Skeletal muscle tissue (tissue), 4 donors: Measurements from ENCODE around the gene HERC5. TPM values are rescaled to one million over a fixed set of nuclear protein-coding genes. Genes with fewer than 3 reads are reported as not detected.

ENCODE experiments used
- H3K27ac ChIP-seq: one replicate; pipeline ENCODE4 v1.7.0; 2013; ENCODE audit warnings: mild to moderate bottlenecking, low read depth, low read length, inconsistent platforms
- H3K27me3 ChIP-seq, 3 donors: one replicate each; pipeline ENCODE4 v1.7.0; 2013; ENCODE audit warnings: low read length in 3 of 3; ENCODE audit not compliant: control insufficient read depth in 3 of 3, insufficient read depth in 3 of 3
- H3K36me3 ChIP-seq, 3 donors: one replicate each; pipeline ENCODE4 v1.7.0; 2013; ENCODE audit warnings: low read length in 3 of 3; ENCODE audit not compliant: control insufficient read depth in 3 of 3, insufficient read depth in 3 of 3
- H3K4me1 ChIP-seq, 3 donors: one replicate each; pipeline ENCODE4 v1.7.0; 2013; ENCODE audit warnings: low read length in 3 of 3, mild to moderate bottlenecking in 3 of 3; ENCODE audit not compliant: control insufficient read depth in 3 of 3, insufficient read depth in 3 of 3
- H3K4me3 ChIP-seq, 3 donors: one replicate each; pipeline ENCODE4 v1.7.0; 2013; ENCODE audit warnings: low read length in 3 of 3
- H3K9ac ChIP-seq, 3 donors: one replicate each; pipeline ENCODE4 v1.7.0; 2013; ENCODE audit warnings: low read length in 3 of 3, mild to moderate bottlenecking in 3 of 3, moderate library complexity in 2 of 3, low read depth in 1 of 3
- H3K9me3 ChIP-seq, 3 donors: one replicate each; pipeline ENCODE4 v1.7.0; 2013; ENCODE audit warnings: low read length in 3 of 3; ENCODE audit not compliant: control insufficient read depth in 3 of 3
- total RNA-seq: library from RNA; depleted of rRNA; stranded (reverse); fragments of >200 nt; gene quantifications from one replicate; pipeline ENCODE4 v1.2.3, GENCODE V29; 2014
- donor health status: Osteomylitis.

The HERC5 gene
- total RNA-seq, 1 donor from 2014 or later, result 5.7 TPM

GRCh38 chr4:88514557-88515511 lies 57.9 kb downstream of the HERC5 start:
- no peaks in the 10 kb centered on the region for H3K4me1 ChIP-seq
- H3K27me3 ChIP-seq, result no peaks in the 10 kb centered on the region
- H3K4me3 ChIP-seq, result no peak overlapping the region
- H3K27ac ChIP-seq, result no peak overlapping the region
- H3K36me3 ChIP-seq, result peaks cover 0 to 3% (median under 1%) of the 10 kb centered on the region in 3 donors
- no peak overlapping the region for H3K9ac ChIP-seq
- H3K9me3 ChIP-seq, result no peaks in the 10 kb centered on the region

- Histone ChIP-seq H3K27ac (no peak overlapping the region), H3K4me3 (no peak overlapping the region), H3K27me3 (no peaks in the 10 kb centered on the region), H3K36me3 (peaks cover 0 to 14% (median 11%) of the 10 kb centered on the region in 3 donors), H3K9me3 (no peaks in the 10 kb centered on the region), H3K9ac (no peak overlapping the region), H3K4me1 (no peaks in the 10 kb centered on the region)
These were observed 59.8 kb downstream of the HERC5 start for GRCh38 chr4:88516746-88517145.

- no peaks in the 10 kb centered on the region for H3K9me3 ChIP-seq
- no peaks in the 10 kb centered on the region for H3K27me3 ChIP-seq
- no peak overlapping the region for H3K27ac ChIP-seq
- peaks cover 0 to 3% (median 2%) of the 10 kb centered on the region in 3 donors for H3K4me1 ChIP-seq
- no peak overlapping the region for H3K4me3 ChIP-seq
- H3K36me3 ChIP-seq, result peaks cover 0 to 14% (median 11%) of the 10 kb centered on the region in 3 donors
- no peak overlapping the region for H3K9ac ChIP-seq
These were observed 60.9 kb downstream of the HERC5 start for GRCh38 chr4:88517825-88518224.

- H3K27me3 ChIP-seq, result no peaks in the 10 kb centered on the region
These were observed 62.0 kb downstream of the HERC5 start for GRCh38 chr4:88518911-88519310.

GRCh38 chr4:88522702-88523324 lies 65.9 kb downstream of the HERC5 start:
- H3K27ac ChIP-seq, result peak overlapping the region; percentile 92
- H3K4me1 ChIP-seq, result peaks cover 9 to 14% (median 11%) of the 10 kb centered on the region in 3 donors
- peaks cover 0 to 14% (median 14%) of the 10 kb centered on the region in 3 donors for H3K36me3 ChIP-seq
- H3K9me3 ChIP-seq, result no peaks in the 10 kb centered on the region
- H3K27me3 ChIP-seq, result no peaks in the 10 kb centered on the region
- H3K4me3 ChIP-seq, result peak overlapping the region; percentile 89 to 92 (median 91)
- H3K9ac ChIP-seq, result peak overlapping the region; percentile 94 to 98 (median 95)

More at GRCh38 chr4:88518911-88519310, 62.0 kb downstream of the HERC5 start:
- no peak overlapping the region for H3K27ac ChIP-seq
- no peaks in the 10 kb centered on the region for H3K9me3 ChIP-seq
- peaks cover 0 to 4% (median 2%) of the 10 kb centered on the region in 3 donors for H3K4me1 ChIP-seq
- peaks cover 0 to 14% (median 11%) of the 10 kb centered on the region in 3 donors for H3K36me3 ChIP-seq
- no peak overlapping the region for H3K9ac ChIP-seq
- H3K4me3 ChIP-seq, result no peak overlapping the region

- Histone ChIP-seq H3K4me3 (peak within 1 kb of the TSS; percentile 89 to 92 (median 91)), H3K27me3 (no peaks in the 10 kb centered on the region), H3K4me1 (peaks cover 9 to 14% (median 11%) of the 10 kb centered on the region in 3 donors), H3K36me3 (peaks cover 0 to 16% (median 14%) of the 10 kb centered on the region in 3 donors), H3K9ac (peak within 1 kb of the TSS; percentile 94 to 98 (median 95)), H3K27ac (peak within 1 kb of the TSS; percentile 92), H3K9me3 (no peaks in the 10 kb centered on the region)
These were observed 66.6 kb downstream of the HERC5 start, which contains the start of gene PYURF for GRCh38 chr4:88523325-88524129. Gene PYURF (minus strand): TSS chr4:88523776. CDS start chr4:88523700, 76 bp downstream.

GRCh38 chr4:88524171-88524570 lies 67.3 kb downstream of the HERC5 start:
- peak overlapping the region; percentile 94 to 98 (median 95) for H3K9ac ChIP-seq
- H3K27ac ChIP-seq, result peak overlapping the region; percentile 92
- H3K9me3 ChIP-seq, result no peaks in the 10 kb centered on the region
- peaks cover 0 to 14% (median 13%) of the 10 kb centered on the region in 3 donors for H3K36me3 ChIP-seq
- H3K4me1 ChIP-seq, result peaks cover 9 to 14% (median 11%) of the 10 kb centered on the region in 3 donors
- peak overlapping the region; percentile 89 to 92 (median 91) for H3K4me3 ChIP-seq
- H3K27me3 ChIP-seq, result no peaks in the 10 kb centered on the region

- Histone ChIP-seq H3K4me3 (no peak overlapping the region), H3K9ac (no peak overlapping the region), H3K27ac (no peak overlapping the region)
These were observed 69.4 kb downstream of the HERC5 start for GRCh38 chr4:88526221-88526815.

GRCh38 chr4:88527787-88528186 lies 70.9 kb downstream of the HERC5 start:
- Histone ChIP-seq H3K27ac (no peak overlapping the region), H3K4me3 (no peak overlapping the region), H3K9ac (no peak overlapping the region), H3K36me3 (peaks cover 0 to 5% (median 0%) of the 10 kb centered on the region in 3 donors), H3K27me3 (no peaks in the 10 kb centered on the region), H3K9me3 (no peaks in the 10 kb centered on the region), H3K4me1 (peaks cover 7 to 14% (median 8%) of the 10 kb centered on the region in 3 donors)

More at GRCh38 chr4:88526221-88526815, 69.4 kb downstream of the HERC5 start:
- H3K4me1 ChIP-seq, result peaks cover 9 to 14% (median 11%) of the 10 kb centered on the region in 3 donors
- peaks cover 0 to 8% (median 3%) of the 10 kb centered on the region in 3 donors for H3K36me3 ChIP-seq
- no peaks in the 10 kb centered on the region for H3K27me3 ChIP-seq
- H3K9me3 ChIP-seq, result no peaks in the 10 kb centered on the region
